ENCODE measurements around the gene MRPS31. TPM values are rescaled to one million over a fixed set of nuclear protein-coding genes. Genes with fewer than 3 reads are reported as not detected.

MRPS31 gene
- total RNA-seq, 1 experiment from 2014 or later, result 22.8 TPM

DNA sequence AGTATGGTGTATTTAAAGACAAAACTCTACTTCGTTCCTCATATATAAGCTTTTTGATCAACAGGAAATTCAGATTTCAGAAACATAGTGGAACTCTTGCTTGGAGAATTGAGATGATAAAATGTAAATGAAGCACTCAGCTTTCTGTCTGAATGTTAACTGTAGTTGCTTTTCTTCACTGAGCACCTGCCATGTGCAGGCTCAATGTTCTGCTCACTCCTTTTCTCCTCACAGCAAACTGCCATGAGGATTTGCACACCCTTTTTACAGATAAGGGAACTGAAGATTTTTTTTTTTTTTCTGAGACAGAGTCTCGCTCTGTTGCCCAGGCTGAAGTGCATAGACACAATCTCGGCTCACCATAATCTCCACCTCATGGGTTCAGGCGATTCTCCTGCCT lies 76.6 kb downstream of the MRPS31 start:
- RAD21 ChIA-PET (ENCODE audit: low non-redundant PET in 1 of 2, low total read pairs in 2 of 2, uncharacterized antibody in 2 of 2, unreplicated experiment in 2 of 2), result no interaction called here
- Histone ChIP-seq H3K79me2 (ENCODE audit: insufficient read depth, low read length) (no peaks in the 10 kb centered on the region), H3K9me3 (ENCODE audit: control insufficient read depth in 1 of 2, insufficient read depth in 1 of 2, low read depth in 1 of 2, low read length in 2 of 2) (no peaks in the 10 kb centered on the region), H3K4me3 (replicated peaks in 1 of 2; ENCODE audit: low read depth in 1 of 2, low read length in 2 of 2) (no peak overlapping the region), H3K4me2 (ENCODE audit: low read length) (no peak overlapping the region), H3K27me3 (ENCODE audit: insufficient read depth, low read length) (no peaks in the 10 kb centered on the region), H3K4me1 (ENCODE audit: control insufficient read depth in 1 of 2, insufficient read depth in 2 of 2, low read length in 2 of 2) (peaks cover 0 to 4% of the 10 kb centered on the region in 2 experiments; a peak in 1 of 4 replicates), H2AFZ (ENCODE audit: low read depth, low read length, poor library complexity, severe bottlenecking) (no peak overlapping the region), H3K36me3 (ENCODE audit: control insufficient read depth in 1 of 2, insufficient read depth in 2 of 2, low read length in 2 of 2) (no peaks in the 10 kb centered on the region), H3K9me2 (ENCODE audit: insufficient read depth) (no peaks in the 10 kb centered on the region), H3K27ac (ENCODE audit: low read depth, low read length) (no peak overlapping the region), H3K9ac (ENCODE audit: low read length) (no peak overlapping the region), H4K20me1 (ENCODE audit: insufficient read depth) (no peaks in the 10 kb centered on the region)
- BruUV-seq (replicated peaks), result no TSS peak
- POLR2A ChIA-PET, result interaction anchor here (0.6 kb wide), 1 partner anchor 84 kb away, joined by 3 read pairs; no protein-coding TSS in a partner anchor
- no peak for TF ChIP-seq POLR2A (IDR thresholded peaks at IDR 0.05; ENCODE audit: borderline replicate concordance, extremely low read depth, insufficient read depth, insufficient read length)
- TF ChIP-seq, protein P1, sequence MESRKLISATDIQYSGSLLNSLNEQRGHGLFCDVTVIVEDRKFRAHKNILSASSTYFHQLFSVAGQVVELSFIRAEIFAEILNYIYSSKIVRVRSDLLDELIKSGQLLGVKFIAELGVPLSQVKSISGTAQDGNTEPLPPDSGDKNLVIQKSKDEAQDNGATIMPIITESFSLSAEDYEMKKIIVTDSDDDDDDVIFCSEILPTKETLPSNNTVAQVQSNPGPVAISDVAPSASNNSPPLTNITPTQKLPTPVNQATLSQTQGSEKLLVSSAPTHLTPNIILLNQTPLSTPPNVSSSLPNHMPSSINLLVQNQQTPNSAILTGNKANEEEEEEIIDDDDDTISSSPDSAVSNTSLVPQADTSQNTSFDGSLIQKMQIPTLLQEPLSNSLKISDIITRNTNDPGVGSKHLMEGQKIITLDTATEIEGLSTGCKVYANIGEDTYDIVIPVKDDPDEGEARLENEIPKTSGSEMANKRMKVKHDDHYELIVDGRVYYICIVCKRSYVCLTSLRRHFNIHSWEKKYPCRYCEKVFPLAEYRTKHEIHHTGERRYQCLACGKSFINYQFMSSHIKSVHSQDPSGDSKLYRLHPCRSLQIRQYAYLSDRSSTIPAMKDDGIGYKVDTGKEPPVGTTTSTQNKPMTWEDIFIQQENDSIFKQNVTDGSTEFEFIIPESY (IDR thresholded peaks at IDR 0.05; ENCODE audit: extremely low read depth, insufficient replicate concordance, low read length), result no peak
- no peak for TF ChIP-seq FOSL1 (IDR thresholded peaks at IDR 0.05; ENCODE audit: low read depth)
- no peak for TF ChIP-seq ELF1 (IDR thresholded peaks at IDR 0.05; ENCODE audit: borderline replicate concordance, low read depth)
- no peak for TF ChIP-seq TCF7L2 (IDR thresholded peaks at IDR 0.05; ENCODE audit: borderline replicate concordance, extremely low read depth, insufficient read depth, insufficient read length)
- TF ChIP-seq ZNF274 (IDR thresholded peaks at IDR 0.05; ENCODE audit: low read depth, low read length), result no peak
- TF ChIP-seq CEBPB (IDR thresholded peaks at IDR 0.05; ENCODE audit: low read depth), result no peak
- TF ChIP-seq EGR1 (IDR thresholded peaks at IDR 0.05; ENCODE audit: low read depth), result no peak
- TF ChIP-seq RAD21 (IDR thresholded peaks at IDR 0.05; ENCODE audit: low read depth), result no peak
- TF ChIP-seq, protein P2, sequence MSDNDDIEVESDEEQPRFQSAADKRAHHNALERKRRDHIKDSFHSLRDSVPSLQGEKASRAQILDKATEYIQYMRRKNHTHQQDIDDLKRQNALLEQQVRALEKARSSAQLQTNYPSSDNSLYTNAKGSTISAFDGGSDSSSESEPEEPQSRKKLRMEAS (IDR thresholded peaks at IDR 0.05), result no peak
- no peak for TF ChIP-seq EZH2 (IDR thresholded peaks at IDR 0.05)
- TF ChIP-seq, protein P3, sequence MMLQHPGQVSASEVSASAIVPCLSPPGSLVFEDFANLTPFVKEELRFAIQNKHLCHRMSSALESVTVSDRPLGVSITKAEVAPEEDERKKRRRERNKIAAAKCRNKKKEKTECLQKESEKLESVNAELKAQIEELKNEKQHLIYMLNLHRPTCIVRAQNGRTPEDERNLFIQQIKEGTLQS (IDR thresholded peaks at IDR 0.05), result no peak
- no peak for TF ChIP-seq SP1 (IDR thresholded peaks at IDR 0.05; ENCODE audit: low read depth)
- ATAC-seq (no peak), DNase-seq (ENCODE audit: low read depth, low spot score) (no peak)
- intact Hi-C loops (cut with micrococcal nuclease), result no loop called here
- CTCF ChIA-PET, result no interaction called here
